Erythroblast (primary cell): ENCODE measurements around the gene SH2D3A.

ENCODE experiments used
- GATA1 ChIP-seq: IDR thresholded peaks from 2 replicates; pipeline ENCODE4 v1.6.1; 2011; ENCODE audit warnings: low read depth, mild to moderate bottlenecking, control low read depth, low read length, moderate library complexity
- POLR2A ChIP-seq: IDR thresholded peaks from 2 replicates; pipeline ENCODE4 v1.6.1; 2011; ENCODE audit warnings: mild to moderate bottlenecking, low read length

- no peak for TF ChIP-seq POLR2A
- TF ChIP-seq GATA1 = no peak
Measured at GRCh38 chr19:6719540-6719861, 47.7 kb downstream of the SH2D3A start.
